Endothelial cell of umbilical vein (primary cell): ENCODE measurements around the gene GAS7. TPM values are rescaled to one million over a fixed set of nuclear protein-coding genes. Genes with fewer than 3 reads are reported as not detected.

Experiments used
- BruUV-seq: library from RNA; stranded (reverse); fragments of 400-500 nt; replicated peaks from 2 replicates; lab custom pipeline; 2021; lab: Mats Ljungman, UMichigan
- CTCF ChIA-PET: fragments of 300-600, 350-600 bp; sonication (Branson Sonifier 250); formaldehyde crosslinking; loops from one replicate; lab custom pipeline; 2021; ENCODE audit warnings: antibody characterized with exemption, inconsistent platforms; lab: Charles Lee
- POLR2A ChIA-PET: fragments of 300-600, 350-600 bp; sonication (Branson Sonifier 250); formaldehyde crosslinking; loops from one replicate; lab custom pipeline; 2021; ENCODE audit warnings: antibody characterized with exemption, inconsistent platforms; lab: Charles Lee
- DNase-seq: peaks from one replicate; pipeline ENCODE4 v3.0.0-alpha.2; 2011; ENCODE audit warnings: low read depth, low spot score
- FAIRE-seq: peaks from 2 replicates; lab custom pipeline; 2011; peaks lifted over from hg19 to GRCh38; lab: Jason Lieb, UNC
- H2AFZ ChIP-seq: 2 replicates; pipeline ENCODE4 v1.6.0; 2012; ENCODE audit warnings: low read depth, low read length, control low read depth, inconsistent platforms
- H3K27ac ChIP-seq: 2 replicates; pipeline ENCODE4 v1.5.1; 2011; ENCODE audit warnings: low read depth, mild to moderate bottlenecking, control low read depth, low read length, moderate library complexity; ENCODE audit not compliant: insufficient read depth
- H3K27me3 ChIP-seq, 2 experiments: 2 replicates each; pipeline versions ENCODE4 v1.6.0 to v1.6.1; 2011; ENCODE audit warnings: low read length in 2 of 2, mixed read lengths in 1 of 2; ENCODE audit not compliant: control insufficient read depth in 2 of 2, insufficient read depth in 2 of 2
- H3K36me3 ChIP-seq, 2 experiments: 2 replicates in 1 of 2; 3 replicates in 1 of 2; pipeline ENCODE4 v1.5.1; 2011; ENCODE audit warnings: low read length in 2 of 2, mild to moderate bottlenecking in 1 of 2, moderate library complexity in 1 of 2; ENCODE audit not compliant: control insufficient read depth in 2 of 2, insufficient read depth in 2 of 2; ENCODE audit errors: extremely low read depth in 1 of 2
- H3K4me1 ChIP-seq: 3 replicates; pipeline ENCODE4 v1.5.1; 2011; ENCODE audit warnings: mild to moderate bottlenecking, low read length; ENCODE audit not compliant: control insufficient read depth, insufficient read depth; ENCODE audit errors: extremely low read depth
- H3K4me2 ChIP-seq: 2 replicates; pipeline ENCODE4 v1.6.1; 2011; ENCODE audit warnings: low read length, control low read depth, mixed read lengths; ENCODE audit not compliant: insufficient read depth
- H3K4me3 ChIP-seq, 3 experiments: fragments of 200-600 bp in 1 of 3; sonication (generic), shearing (Covaris generic) in 1 of 3; replicated peaks in 1 of 3; 2 replicates each; pipeline ENCODE4 v1.5.1; 2011 to 2016; ENCODE audit warnings: control low read depth in 3 of 3, low read length in 3 of 3, mild to moderate bottlenecking in 2 of 3, inconsistent platforms in 1 of 3, low read depth in 1 of 3, moderate library complexity in 1 of 3; ENCODE audit not compliant: insufficient read depth in 1 of 3
- H3K79me2 ChIP-seq: 2 replicates; pipeline ENCODE4 v1.6.0; 2012; ENCODE audit warnings: low read length, inconsistent platforms; ENCODE audit not compliant: control insufficient read depth, insufficient read depth
- H3K9ac ChIP-seq: replicated peaks from 2 replicates; pipeline ENCODE3; 2011; ENCODE audit warnings: low read length, control low read depth; ENCODE audit not compliant: insufficient read depth; ENCODE audit errors: extremely low read depth
- H3K9me1 ChIP-seq: replicated peaks from 3 replicates; pipeline ENCODE4 v1.6.0; 2011; ENCODE audit warnings: mild to moderate bottlenecking, low read length; ENCODE audit not compliant: control insufficient read depth, insufficient read depth; ENCODE audit errors: extremely low read depth
- H3K9me3 ChIP-seq: replicated peaks from 2 replicates; pipeline ENCODE4 v1.5.1; 2012; ENCODE audit warnings: low read length, inconsistent platforms; ENCODE audit not compliant: control insufficient read depth, insufficient read depth
- H4K20me1 ChIP-seq: replicated peaks from 2 replicates; pipeline ENCODE3; 2011; ENCODE audit warnings: mild to moderate bottlenecking, low read length; ENCODE audit not compliant: control insufficient read depth, insufficient read depth; ENCODE audit errors: extremely low read depth
- EZH2 ChIP-seq: IDR thresholded peaks from 2 replicates; pipeline ENCODE4 v1.6.1; 2012; ENCODE audit warnings: borderline replicate concordance, low read depth, mild to moderate bottlenecking, moderate library complexity, low read length, inconsistent platforms; ENCODE audit not compliant: severe bottlenecking
- FOS ChIP-seq: IDR thresholded peaks from 2 replicates; pipeline ENCODE4 v1.6.1; 2011; ENCODE audit warnings: mild to moderate bottlenecking, low read length, moderate library complexity, borderline replicate concordance; ENCODE audit not compliant: insufficient read depth
- GATA2 ChIP-seq: IDR thresholded peaks from 2 replicates; pipeline ENCODE4 v1.7.0; 2011; ENCODE audit warnings: low read depth, mild to moderate bottlenecking, moderate library complexity, mixed read lengths, low read length; ENCODE audit not compliant: insufficient read length, insufficient read depth
- JUN ChIP-seq: IDR thresholded peaks from 2 replicates; pipeline ENCODE4 v1.6.1; 2011; ENCODE audit warnings: borderline replicate concordance, low read depth; ENCODE audit not compliant: insufficient read length, insufficient read depth
- MYC ChIP-seq: IDR thresholded peaks from one replicate; pipeline ENCODE4 v1.6.1; 2011; ENCODE audit warnings: mild to moderate bottlenecking, low read depth, low read length
- POLR2A ChIP-seq: IDR thresholded peaks from 2 replicates; pipeline ENCODE4 v1.6.1; 2012; ENCODE audit warnings: low read depth, mild to moderate bottlenecking, control low read depth, low read length
- POLR2AphosphoS5 ChIP-seq: IDR thresholded peaks from 2 replicates; pipeline ENCODE4 v1.6.1; 2012; ENCODE audit warnings: low read depth, mild to moderate bottlenecking, control low read depth, low read length, moderate library complexity; ENCODE audit not compliant: insufficient read depth
- dilution Hi-C: fragments of 300-500 bp; cut with MboI; formaldehyde crosslinking; loops from one replicate; pipeline ENCODE4 v1.15.0; 2019; ENCODE audit warnings: low sequenced_read_pairs; ENCODE audit not compliant: extremely low pct_ligation_motif_present
- intact Hi-C: fragments of 100-400 bp; cut with micrococcal nuclease; formaldehyde crosslinking; loops from one replicate; pipeline ENCODE4 v1.10.0; 2022
- polyA plus RNA-seq, 4 experiments: library from polyadenylated mRNA; depleted of rRNA in 3 of 4; stranded (reverse) in 3 of 4; unstranded in 1 of 4; fragments of >200 nt; gene quantifications; 2 replicates each; pipeline versions ENCODE4 v1.2.1 to v1.2.3, GENCODE V29; 2011 to 2012; ENCODE audit warnings: missing spikeins in 1 of 4
- total RNA-seq: library from RNA; stranded (reverse); gene quantifications from 2 replicates; pipeline ENCODE4 v1.2.3, GENCODE V29; 2021
- TF ChIP-seq, protein P1 (sequence below), 2 donors: IDR thresholded peaks; 1 replicate in 1 of 2; 2 replicates in 1 of 2; pipeline ENCODE4 v1.5.1; 2011; ENCODE audit warnings: low read length in 2 of 2, mild to moderate bottlenecking in 2 of 2, moderate library complexity in 2 of 2, control low read depth in 1 of 2, inconsistent platforms in 1 of 2, low read depth in 1 of 2; ENCODE audit not compliant: insufficient read depth in 1 of 2; ENCODE audit errors: extremely low read depth in 1 of 2
- TF ChIP-seq, protein P2 (sequence below): IDR thresholded peaks from 2 replicates; pipeline ENCODE4 v1.6.1; 2011; ENCODE audit not compliant: insufficient read depth, insufficient read length

The GAS7 gene
- total and polyA plus RNA-seq, 2 donors (not counting 3 experiments of a cell fraction or from before 2014, with no cell fraction given), result not detected

DNA sequence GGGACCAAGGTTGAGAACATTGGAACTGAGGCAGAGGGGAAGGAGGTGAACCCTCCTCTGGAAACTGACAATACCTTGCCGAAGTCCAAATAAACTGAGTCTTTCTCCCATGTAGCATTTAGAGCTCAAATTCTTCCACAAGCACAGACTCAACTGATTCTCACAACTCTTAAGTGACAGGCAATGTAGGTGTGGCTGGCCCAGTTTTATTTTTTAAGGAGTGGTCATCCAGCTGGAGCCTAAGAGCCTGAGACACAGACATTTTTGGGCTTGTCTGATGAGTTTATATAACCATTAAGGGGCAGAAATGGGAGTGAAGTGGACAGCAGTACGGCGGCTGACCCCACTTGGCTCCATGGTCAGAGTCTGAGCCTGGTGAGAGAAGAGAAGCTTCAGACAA lies 304.2 kb downstream of the GAS7 start:
- no peak overlapping the region for H2AFZ ChIP-seq
- no peak overlapping the region for H3K9ac ChIP-seq
- no peak overlapping the region for H3K4me2 ChIP-seq
- CTCF ChIA-PET, result no interaction called here
- FAIRE-seq, result no peak
- no peaks in the 10 kb centered on the region for H4K20me1 ChIP-seq
- DNase-seq, result no peak
- intact Hi-C loops, result no loop called here
- POLR2A ChIA-PET, result no interaction called here
- no peak overlapping the region for H3K4me3 ChIP-seq
- TF ChIP-seq, protein P1, sequence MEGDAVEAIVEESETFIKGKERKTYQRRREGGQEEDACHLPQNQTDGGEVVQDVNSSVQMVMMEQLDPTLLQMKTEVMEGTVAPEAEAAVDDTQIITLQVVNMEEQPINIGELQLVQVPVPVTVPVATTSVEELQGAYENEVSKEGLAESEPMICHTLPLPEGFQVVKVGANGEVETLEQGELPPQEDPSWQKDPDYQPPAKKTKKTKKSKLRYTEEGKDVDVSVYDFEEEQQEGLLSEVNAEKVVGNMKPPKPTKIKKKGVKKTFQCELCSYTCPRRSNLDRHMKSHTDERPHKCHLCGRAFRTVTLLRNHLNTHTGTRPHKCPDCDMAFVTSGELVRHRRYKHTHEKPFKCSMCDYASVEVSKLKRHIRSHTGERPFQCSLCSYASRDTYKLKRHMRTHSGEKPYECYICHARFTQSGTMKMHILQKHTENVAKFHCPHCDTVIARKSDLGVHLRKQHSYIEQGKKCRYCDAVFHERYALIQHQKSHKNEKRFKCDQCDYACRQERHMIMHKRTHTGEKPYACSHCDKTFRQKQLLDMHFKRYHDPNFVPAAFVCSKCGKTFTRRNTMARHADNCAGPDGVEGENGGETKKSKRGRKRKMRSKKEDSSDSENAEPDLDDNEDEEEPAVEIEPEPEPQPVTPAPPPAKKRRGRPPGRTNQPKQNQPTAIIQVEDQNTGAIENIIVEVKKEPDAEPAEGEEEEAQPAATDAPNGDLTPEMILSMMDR (IDR thresholded peaks at IDR 0.05; ENCODE audit: extremely low read depth in 1 of 2, insufficient read depth in 1 of 2, low read depth in 1 of 2, low read length in 2 of 2), result no peak
- no peak for TF ChIP-seq FOS
- no peak for TF ChIP-seq POLR2A
- TF ChIP-seq GATA2, result no peak
- TF ChIP-seq, protein P2, sequence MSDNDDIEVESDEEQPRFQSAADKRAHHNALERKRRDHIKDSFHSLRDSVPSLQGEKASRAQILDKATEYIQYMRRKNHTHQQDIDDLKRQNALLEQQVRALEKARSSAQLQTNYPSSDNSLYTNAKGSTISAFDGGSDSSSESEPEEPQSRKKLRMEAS, result no peak
- no peak for TF ChIP-seq EZH2
- no peak for TF ChIP-seq JUN
- TF ChIP-seq MYC, result no peak
- TF ChIP-seq POLR2AphosphoS5, result no peak
- no peaks in the 10 kb centered on the region for H3K4me1 ChIP-seq
- no peaks in the 10 kb centered on the region for H3K79me2 ChIP-seq
- no TSS peak for BruUV-seq
- peaks cover 10% of the 10 kb centered on the region for H3K9me3 ChIP-seq
- H3K27me3 ChIP-seq, result no peaks in the 10 kb centered on the region
- H3K36me3 ChIP-seq, result no peaks in the 10 kb centered on the region
- H3K27ac ChIP-seq, result no peak overlapping the region
- no peaks in the 10 kb centered on the region for H3K9me1 ChIP-seq
- dilution Hi-C loops, result no loop called here
